ENCODE data around the gene HNRNPD.
"Not testable (repeated sequence)": the region's sequence is repeated elsewhere in the genome, so short reads cannot be mapped to it uniquely, and the experiment has no call there.

HNRNPD gene

DNA sequence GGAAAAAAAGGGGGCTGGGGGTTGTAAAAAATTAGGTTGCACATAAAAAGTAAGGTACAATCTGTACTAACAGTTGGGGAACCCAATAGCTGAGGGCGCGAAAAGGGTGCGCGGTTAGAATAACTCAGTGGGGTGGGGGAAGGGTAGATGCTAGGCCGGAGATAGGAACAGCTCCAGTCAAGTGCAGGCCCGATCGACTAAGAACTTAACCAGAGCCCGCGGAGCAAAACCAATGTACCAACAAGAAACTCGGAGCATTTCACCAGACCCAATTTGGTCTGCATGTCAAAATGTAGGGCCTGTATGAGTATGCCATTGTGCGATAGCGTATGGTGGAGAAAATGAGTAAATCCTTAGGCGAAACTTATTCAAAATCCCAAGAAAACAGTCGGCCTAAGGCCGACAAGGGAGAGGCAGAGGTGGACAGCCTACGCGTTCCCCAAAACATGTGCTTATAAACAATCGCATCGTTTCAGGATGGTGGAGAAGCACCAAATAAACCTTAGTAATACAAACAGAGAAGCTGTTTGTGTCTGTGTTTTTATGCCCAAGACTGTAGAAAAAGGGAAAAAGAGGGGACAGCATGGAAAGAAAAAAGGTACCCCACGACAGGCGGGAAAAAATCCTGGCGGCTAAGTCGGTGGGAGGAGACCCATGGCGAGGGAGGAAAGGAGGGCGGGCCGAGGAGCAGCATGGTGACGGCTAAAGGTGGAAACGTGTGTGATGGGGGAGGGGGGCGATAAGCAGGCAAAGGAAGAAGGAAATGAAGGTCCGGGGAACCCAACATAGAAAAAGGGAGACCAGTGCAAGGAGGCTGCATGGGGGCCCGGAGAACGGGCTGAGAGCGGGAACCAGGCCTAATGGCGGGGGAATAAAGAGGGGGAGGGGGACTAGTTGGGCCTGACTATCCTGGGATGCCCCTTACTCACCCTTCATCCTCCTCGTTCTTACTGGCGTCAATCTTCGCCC lies 990 bp downstream of the HNRNPD start:
- peak; percentile 62 for DNase-seq (ENCODE audit: low read depth)

DNA sequence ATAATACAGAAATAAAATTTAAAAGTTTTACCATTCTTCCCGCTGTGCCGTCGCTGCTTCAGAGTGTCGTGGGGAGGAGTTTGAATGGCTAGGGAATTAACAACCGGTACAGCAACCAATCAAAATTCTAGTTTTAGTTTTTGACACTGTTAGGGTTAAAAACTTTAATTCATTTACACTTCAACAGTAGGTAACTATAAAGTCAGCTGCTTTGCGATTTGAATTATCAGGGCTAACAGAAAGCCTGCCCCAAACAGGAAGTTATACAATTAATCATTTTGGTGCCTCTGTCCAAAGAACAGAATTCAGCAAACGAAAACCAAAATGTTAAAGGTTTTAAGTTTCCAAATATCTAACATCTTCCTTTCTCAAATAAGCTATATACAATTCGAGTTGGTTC lies 2.3 kb downstream of the HNRNPD start:
- no peak for DNase-seq (ENCODE audit: low read depth)

DNA sequence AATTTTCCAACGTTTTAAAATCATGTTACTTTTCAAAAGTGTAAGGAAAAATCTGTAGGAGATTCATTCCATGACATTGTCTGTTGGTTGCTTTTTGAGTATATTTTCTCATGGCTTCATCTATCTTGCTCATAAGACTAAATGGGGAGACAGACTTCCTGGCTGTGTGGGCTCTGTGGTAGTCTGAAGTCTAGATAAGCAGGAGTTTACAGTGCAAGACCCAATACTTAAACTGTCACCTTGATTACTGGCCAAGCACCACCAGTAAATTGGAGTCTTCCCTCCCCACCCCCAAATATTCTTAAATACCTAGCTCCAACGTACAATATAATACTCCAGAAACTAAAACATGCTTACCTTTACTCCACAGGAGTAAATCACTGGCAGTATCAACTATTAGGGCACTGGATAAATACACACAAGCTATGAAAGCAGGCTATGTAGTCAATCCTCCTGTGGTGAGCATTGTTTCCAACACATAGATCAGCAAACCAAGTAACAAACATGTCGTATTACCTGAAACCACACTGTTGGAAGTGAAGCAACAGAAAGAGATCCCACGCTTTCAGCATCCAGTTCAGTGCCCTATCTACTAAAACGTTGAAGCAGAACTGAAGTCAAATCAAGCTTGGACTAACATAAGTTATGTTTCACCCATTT lies 6.2 kb downstream of the HNRNPD start:
- no peak for DNase-seq (ENCODE audit: low read depth)

DNA sequence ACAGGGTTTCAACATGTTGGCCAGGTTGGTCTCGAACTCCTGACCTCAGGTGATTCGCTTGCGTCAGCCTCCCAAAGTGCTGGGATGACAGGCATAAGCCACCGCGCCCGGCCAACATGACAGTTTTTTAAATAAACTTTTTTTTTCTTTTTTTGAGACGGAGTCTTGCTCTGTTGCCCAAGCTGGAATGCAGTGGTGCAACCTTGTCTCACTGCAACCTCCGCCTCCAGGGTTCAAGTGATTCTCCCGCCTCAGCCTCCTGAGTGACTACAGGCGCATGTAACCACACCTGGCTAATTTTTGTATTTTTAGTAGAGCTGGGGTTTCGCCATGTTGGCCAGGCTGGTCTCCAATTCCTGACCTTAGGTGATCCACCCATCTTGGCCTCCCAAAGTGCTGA lies 7.4 kb downstream of the HNRNPD start:
- DNase-seq (ENCODE audit: low read depth) = not testable (repeated sequence)

DNA sequence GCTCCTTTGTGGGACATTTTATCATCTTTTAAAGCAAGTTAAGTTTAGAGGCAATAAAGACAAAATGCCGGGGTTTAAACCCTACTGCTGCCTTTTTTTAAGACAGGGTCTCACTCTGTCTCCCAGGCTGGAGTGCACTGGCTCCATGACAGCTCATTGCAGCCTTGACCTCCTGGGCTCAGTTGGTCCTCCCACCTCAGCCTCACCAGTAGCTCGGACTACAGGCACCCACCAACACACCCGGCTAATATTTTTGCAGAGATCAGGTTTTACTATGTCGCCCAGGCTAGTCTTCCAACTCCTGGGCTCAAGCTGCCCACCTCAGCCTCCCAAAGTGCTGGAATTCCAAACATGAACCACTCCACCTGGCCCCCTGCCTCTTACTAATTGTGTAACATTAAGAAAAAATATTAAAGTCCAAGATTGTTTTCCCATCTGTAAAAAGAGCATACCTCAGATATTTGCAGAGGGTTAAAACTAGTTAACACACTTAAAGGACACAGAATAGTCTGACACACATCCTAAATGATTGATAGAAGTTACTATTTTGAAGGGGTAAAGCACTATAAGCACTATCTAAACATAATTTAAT lies 9.8 kb downstream of the HNRNPD start:
- DNase-seq (ENCODE audit: low read depth) = no peak

DNA sequence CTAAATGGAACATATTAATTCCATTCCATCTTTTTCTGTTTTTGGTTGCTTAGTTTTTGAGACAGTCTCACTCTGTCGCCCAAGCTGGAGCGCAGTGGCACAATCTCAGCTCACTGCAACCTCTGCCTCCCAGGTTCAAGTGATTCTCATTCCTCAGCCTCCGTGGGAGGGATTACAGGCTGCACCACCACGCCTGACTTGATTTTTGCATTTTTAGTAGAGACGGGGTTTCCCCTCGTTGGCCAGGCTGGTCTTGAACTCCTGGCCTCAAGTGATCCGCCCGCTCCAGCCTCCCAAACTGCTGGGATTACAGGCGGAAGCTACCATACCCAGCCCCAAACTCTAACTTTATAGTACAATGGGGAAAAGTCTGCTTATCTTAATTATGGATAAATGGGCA lies 11.2 kb downstream of the HNRNPD start:
- DNase-seq (ENCODE audit: low read depth) = no peak

DNA sequence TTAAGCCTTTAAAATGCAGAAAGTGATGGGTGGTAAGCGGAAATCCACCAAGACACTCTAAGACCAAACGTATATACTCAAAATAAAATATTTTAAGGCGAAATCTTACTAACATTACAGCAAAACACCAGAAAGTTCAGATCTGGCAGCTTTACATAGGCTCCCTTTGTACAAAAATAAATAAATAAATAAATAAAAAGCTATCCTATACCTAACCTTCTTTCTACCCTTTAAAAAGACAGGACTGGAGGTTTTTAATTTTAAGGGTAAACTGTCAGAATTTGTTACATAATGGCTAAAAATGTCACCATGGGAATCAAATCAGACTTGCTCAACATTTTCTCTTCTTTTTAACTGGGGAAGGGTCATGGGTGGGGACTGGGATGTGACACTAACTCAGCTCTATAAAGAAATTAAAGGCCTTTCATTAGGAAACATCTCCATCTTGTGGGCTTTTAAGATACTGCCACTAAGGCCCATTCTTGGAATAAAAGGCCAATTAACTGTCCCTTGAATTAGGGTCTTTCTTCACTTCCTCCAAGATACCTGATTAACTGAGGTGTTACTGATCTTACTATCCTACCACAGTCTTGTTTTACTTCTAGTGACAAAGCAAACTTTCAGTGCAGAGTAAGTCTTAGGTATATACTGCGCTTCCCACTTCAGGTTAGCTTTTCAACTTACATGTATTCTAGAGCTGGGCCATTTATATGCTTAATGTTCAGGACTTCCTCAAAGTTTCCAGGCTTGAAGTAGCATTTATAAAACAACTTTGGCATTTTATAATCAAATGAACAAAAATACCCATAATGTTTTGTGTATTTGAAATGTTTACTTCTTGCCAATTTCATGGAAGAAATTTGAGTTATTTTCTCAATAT lies 13.3 kb downstream of the HNRNPD start:
- DNase-seq (ENCODE audit: low read depth) = no peak

DNA sequence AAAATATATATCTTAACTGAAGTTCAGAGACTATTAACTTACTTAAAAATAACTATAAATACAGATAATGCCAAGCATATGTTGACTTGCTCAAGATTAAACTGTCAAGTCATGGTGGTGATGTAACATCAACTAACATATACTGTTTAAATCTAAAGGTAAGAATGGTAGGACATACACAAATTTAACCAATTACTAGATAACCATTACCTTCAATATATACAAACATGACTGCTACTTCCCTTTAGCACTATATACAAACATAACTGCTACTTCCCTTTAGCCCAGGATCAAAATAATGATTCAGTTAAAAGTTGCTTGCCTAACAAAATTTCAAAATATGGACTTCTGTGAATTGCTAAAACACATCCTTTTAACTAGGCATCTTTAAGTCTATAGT lies 14.9 kb downstream of the HNRNPD start:
- no peak for DNase-seq (ENCODE audit: low read depth)

DNA sequence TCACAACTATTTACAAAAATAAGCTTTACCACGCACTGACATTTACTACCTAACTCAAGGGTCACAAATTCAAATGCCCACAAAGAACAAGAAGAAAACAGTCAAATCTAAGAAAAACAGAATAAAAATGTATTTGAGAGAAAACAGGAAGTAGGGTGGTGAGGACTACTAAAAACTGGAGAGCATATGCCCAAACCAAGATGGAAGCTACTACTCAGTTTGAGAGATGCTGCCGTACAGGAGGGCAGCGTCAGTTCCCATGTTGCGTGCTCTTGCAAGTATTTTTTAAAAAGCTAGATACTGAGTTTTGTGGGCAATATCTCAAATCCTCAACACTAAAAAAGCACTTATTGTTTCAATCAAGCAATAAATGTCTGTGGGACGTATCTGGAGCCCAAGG lies 16.2 kb downstream of the HNRNPD start:
- DNase-seq (ENCODE audit: low read depth) = no peak

DNA sequence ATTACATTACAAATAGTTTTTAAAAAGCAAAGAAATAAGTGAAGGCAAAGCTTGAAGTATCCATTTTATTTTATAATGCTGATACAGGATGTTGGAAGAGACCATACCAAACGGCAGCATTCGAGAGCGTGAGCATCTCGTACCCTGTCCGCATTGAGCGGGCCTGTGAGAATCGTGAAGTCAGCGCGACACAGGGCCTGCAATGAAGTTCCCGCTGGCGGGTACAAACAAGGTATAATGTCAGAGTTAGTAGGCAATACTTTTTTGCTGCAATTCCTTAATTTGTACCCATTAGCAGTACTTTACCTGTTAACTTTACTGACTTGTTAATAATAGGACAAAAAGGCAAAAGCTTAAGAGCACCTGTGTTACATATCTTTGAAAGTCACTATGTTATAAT lies 19.0 kb downstream of the HNRNPD start:
- DNase-seq (ENCODE audit: low read depth) = no peak

DNA sequence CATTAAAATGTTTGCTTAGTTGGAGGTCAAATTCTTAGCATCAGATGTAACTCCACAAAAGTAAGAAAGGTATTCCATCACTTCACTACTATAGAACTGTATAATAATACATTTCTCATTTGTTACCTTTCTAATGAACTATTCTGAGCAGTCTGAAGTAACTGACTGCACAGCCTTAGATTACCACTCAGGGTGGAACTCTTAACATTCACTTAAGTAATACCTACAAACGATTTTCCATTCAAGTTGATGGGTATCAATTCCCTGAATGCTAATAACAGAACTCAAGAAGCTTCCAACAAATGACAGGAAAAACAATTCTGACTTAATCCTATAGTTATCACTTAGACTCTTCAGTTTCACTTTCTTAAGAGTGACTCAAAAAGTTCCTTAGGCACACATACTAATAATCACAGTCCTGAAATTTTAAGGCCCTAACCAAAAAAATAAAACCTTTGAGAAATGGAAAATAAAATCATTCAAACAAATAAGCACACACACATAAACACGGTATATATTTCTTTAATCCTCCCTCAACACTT lies 20.9 kb downstream of the HNRNPD start:
- no peak for DNase-seq (ENCODE audit: low read depth)

DNA sequence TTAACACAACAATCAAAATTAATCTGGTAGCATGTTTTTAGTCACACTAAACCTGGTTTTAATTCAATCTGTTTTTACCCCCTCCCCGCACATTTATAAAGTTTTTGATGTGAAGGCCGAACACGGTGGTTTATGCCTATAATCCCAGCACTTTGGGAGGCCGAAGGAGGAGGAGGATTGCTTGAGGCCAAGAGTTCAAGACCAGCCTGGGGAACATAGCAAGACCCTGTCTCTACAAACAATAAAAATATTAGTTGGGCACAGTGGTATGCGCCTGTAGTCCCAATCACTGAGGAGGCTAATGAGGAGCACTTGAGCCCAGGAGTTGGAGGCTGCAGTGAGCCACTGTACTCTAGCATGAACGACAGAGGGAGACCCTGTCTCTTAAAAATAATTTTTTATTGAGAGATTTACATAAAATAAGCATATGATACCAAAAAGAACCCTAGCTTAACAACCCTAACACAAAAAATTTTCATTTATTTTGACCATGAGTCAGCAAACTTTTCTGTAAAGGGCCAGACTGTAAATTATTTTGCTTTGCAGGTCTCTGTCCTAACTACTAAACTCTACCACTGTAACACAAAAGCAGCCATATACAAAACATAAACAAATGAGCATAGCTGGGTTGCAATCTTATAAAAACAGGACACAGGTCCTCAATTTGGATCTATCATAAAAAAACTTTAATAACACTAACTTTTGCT lies 21.5 kb downstream of the HNRNPD start:
- DNase-seq (ENCODE audit: low read depth) = no peak

DNA sequence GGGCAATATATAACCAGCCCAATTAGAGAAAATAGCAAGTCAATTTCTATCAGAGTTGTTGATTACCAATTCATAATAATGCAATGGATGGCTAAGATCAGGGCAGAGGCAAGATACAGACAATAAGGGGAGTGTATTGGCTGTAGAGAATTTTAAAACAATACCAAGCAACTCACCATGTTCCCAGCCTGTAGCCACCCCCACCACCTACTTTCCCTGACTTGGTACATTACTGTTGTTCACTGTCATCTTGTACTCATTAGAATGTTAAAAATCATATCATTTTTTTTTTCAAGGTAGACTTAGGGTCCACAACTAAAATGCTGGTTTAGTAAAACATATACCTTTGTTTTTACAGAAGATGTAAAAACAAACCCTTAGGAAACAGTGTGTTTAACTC lies 27.7 kb downstream of the HNRNPD start:
- DNase-seq (ENCODE audit: low read depth) = no peak

DNA sequence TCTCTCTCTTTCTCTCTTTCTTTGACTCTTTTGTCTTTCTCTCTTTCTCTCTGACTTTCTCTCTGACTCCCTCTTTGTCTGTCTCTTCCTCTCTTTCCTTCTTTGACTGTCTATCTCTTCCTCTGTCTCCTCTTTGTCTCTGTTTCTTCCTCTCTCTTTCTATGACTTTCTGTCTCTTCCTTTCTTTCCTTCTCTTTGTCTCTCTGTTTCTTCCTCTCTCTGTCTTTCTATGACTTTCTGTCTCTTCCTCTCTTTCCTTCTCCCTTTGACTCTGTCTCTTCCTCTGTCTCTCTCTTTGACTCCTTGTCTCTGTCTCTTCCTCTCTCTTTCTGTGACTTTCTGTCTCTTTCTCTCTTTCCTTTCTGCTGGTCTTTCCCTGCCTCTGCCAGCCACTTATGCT lies 38.7 kb downstream of the HNRNPD start:
- no peak for DNase-seq (ENCODE audit: low read depth)

DNA sequence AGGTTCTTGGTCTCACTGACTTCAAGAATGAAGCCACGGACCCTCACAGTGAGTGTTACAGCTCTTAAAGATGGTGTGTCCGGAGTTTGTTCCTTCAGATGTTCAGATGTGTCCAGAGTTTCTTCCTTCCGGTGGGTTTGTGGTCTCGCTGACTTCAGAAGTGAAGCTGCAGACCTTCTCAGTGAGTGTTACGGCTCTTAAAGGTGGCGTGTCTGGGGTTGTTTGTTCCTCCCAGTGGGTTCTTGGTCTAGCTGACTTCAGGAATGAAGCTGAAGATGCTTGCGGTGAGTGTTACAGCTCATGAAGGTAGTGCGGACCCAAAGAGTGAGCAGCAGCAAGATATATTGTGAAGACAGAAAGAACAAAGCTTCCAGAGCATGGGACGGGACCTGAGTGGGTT lies 40.1 kb downstream of the HNRNPD start:
- DNase-seq (ENCODE audit: low read depth) = not testable (repeated sequence)

DNA sequence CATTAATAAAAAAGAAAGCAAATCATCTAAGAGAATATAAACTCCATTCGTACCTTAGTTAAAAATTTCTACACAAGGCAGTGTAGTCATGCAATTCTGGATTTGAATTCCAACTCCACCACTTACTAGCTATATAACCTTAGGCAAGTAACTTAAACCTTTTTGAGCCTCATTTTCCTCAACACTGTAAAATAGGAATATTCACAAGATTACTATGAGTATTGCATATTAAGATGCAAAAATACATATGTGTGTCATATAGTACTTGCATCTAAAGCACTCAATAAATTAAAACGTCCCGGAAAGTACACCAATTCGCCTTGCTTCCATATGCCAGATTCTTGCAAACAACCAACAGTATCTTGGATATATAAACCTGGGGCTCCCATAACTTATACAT lies 42.0 kb downstream of the HNRNPD start:
- no peak for DNase-seq (ENCODE audit: low read depth)

DNA sequence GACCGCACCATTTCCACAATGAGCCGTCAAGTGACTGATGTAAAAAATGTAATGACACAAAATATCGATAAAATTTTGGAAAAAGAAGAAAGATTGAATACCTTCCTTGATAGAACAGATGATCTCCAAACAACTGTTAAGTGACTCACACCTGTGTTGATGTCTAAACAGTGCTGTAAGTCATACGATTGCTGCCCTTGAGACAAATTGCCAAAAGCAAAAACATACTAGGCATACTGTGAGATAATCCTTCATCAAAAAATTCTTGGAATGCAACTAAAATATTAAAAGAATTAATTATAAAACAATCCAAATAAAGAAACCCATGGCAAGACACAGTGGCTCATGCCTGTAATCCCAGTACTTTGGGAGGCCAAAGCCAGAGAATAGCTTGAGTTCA lies 53.4 kb downstream of the HNRNPD start:
- no peak for DNase-seq (ENCODE audit: low read depth)

DNA sequence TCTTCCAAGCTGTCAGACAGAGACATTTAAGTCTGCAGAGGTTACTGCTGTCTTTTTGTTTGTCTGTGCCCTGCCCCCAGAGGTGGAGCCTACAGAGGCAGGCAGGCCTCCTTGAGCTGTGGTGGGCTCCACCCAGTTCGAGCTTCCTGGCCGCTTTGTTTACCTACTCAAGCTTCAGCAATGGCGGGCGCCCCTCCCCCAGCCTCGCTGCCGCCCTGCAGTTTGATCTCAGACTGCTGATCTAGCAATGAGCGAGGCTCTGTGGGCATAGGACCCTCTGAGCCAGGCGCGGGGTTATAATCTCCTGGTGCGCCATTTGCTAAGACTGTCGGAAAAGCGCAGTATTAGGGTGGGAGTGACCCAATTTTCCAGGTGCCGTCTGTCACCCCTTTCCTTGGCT lies 70.7 kb downstream of the HNRNPD start:
- DNase-seq (ENCODE audit: low read depth) = not testable (repeated sequence)
